ENCODE data around the gene STRA6.

STRA6 gene

GRCh38 chr15:74202452-74203401, at the start of gene STRA6:
TSS of gene STRA6 (minus strand) at chr15:74202787. CDS start at chr15:74202267, 520 bp downstream.
- Histone ChIP-seq H3K9me3 (ENCODE audit: low read length) (no peaks in the 10 kb centered on the region), H3K36me3 (ENCODE audit: insufficient read depth, low read length) (no peaks in the 10 kb centered on the region), H3K27me3 (ENCODE audit: insufficient read depth, low read length) (no peaks in the 10 kb centered on the region), H3K4me1 (ENCODE audit: insufficient read depth, low read length) (peaks cover 38% of the 10 kb centered on the region), H2AFZ (ENCODE audit: low read depth, low read length) (peak within 1 kb of the TSS; percentile 49), H3K4me3 (ENCODE audit: low read length) (peak within 1 kb of the TSS; percentile 38)

GRCh38 chr15:74252291-74252690, 49.7 kb upstream of the STRA6 start:
- H2AFZ ChIP-seq (ENCODE audit: low read depth, low read length): no peak overlapping the region
- H3K4me1 ChIP-seq (ENCODE audit: insufficient read depth, low read length): peaks cover 10% of the 10 kb centered on the region
- no peaks in the 10 kb centered on the region for H3K9me3 ChIP-seq (ENCODE audit: low read length)

GRCh38 chr15:74251131-74251811, 48.7 kb upstream of the STRA6 start:
- Histone ChIP-seq H3K4me3 (ENCODE audit: low read length) (no peak overlapping the region), H3K36me3 (ENCODE audit: insufficient read depth, low read length) (no peaks in the 10 kb centered on the region), H2AFZ (ENCODE audit: low read depth, low read length) (no peak overlapping the region), H3K9me3 (ENCODE audit: low read length) (no peaks in the 10 kb centered on the region), H3K4me1 (ENCODE audit: insufficient read depth, low read length) (peaks cover 10% of the 10 kb centered on the region), H3K27me3 (ENCODE audit: insufficient read depth, low read length) (no peaks in the 10 kb centered on the region)

More at GRCh38 chr15:74252291-74252690, 49.7 kb upstream of the STRA6 start:
- H3K36me3 ChIP-seq (ENCODE audit: insufficient read depth, low read length): no peaks in the 10 kb centered on the region
- H3K4me3 ChIP-seq (ENCODE audit: low read length): no peak overlapping the region
- H3K27me3 ChIP-seq (ENCODE audit: insufficient read depth, low read length): no peaks in the 10 kb centered on the region

GRCh38 chr15:74250266-74250665, 47.7 kb upstream of the STRA6 start:
- H2AFZ ChIP-seq (ENCODE audit: low read depth, low read length): no peak overlapping the region

GRCh38 chr15:74245342-74245931, 42.9 kb upstream of the STRA6 start:
- Histone ChIP-seq H3K9me3 (ENCODE audit: low read length) (no peaks in the 10 kb centered on the region), H3K4me1 (ENCODE audit: insufficient read depth, low read length) (peaks cover 27% of the 10 kb centered on the region), H3K4me3 (ENCODE audit: low read length) (peak overlapping the region; percentile 11), H3K27me3 (ENCODE audit: insufficient read depth, low read length) (no peaks in the 10 kb centered on the region), H3K36me3 (ENCODE audit: insufficient read depth, low read length) (no peaks in the 10 kb centered on the region), H2AFZ (ENCODE audit: low read depth, low read length) (no peak overlapping the region)

More at GRCh38 chr15:74250266-74250665, 47.7 kb upstream of the STRA6 start:
- peaks cover 18% of the 10 kb centered on the region for H3K4me1 ChIP-seq (ENCODE audit: insufficient read depth, low read length)
- no peaks in the 10 kb centered on the region for H3K9me3 ChIP-seq (ENCODE audit: low read length)
- no peaks in the 10 kb centered on the region for H3K27me3 ChIP-seq (ENCODE audit: insufficient read depth, low read length)
- no peak overlapping the region for H3K4me3 ChIP-seq (ENCODE audit: low read length)
- H3K36me3 ChIP-seq (ENCODE audit: insufficient read depth, low read length): no peaks in the 10 kb centered on the region

- H3K4me1 ChIP-seq (ENCODE audit: insufficient read depth, low read length): peaks cover 27% of the 10 kb centered on the region
Observed at GRCh38 chr15:74244822-74245341, 42.3 kb upstream of the STRA6 start.

GRCh38 chr15:74243431-74243830, 40.8 kb upstream of the STRA6 start:
- Histone ChIP-seq H3K9me3 (ENCODE audit: low read length) (no peaks in the 10 kb centered on the region), H3K27me3 (ENCODE audit: insufficient read depth, low read length) (no peaks in the 10 kb centered on the region), H2AFZ (ENCODE audit: low read depth, low read length) (no peak overlapping the region), H3K4me3 (ENCODE audit: low read length) (no peak overlapping the region), H3K4me1 (ENCODE audit: insufficient read depth, low read length) (peaks cover 27% of the 10 kb centered on the region), H3K36me3 (ENCODE audit: insufficient read depth, low read length) (no peaks in the 10 kb centered on the region)

More at GRCh38 chr15:74244822-74245341, 42.3 kb upstream of the STRA6 start:
- no peaks in the 10 kb centered on the region for H3K27me3 ChIP-seq (ENCODE audit: insufficient read depth, low read length)
- no peaks in the 10 kb centered on the region for H3K9me3 ChIP-seq (ENCODE audit: low read length)
- peak overlapping the region; percentile 11 for H3K4me3 ChIP-seq (ENCODE audit: low read length)
- no peak overlapping the region for H2AFZ ChIP-seq (ENCODE audit: low read depth, low read length)
- H3K36me3 ChIP-seq (ENCODE audit: insufficient read depth, low read length): no peaks in the 10 kb centered on the region

- Histone ChIP-seq H2AFZ (ENCODE audit: low read depth, low read length) (no peak overlapping the region), H3K27me3 (ENCODE audit: insufficient read depth, low read length) (no peaks in the 10 kb centered on the region), H3K4me3 (ENCODE audit: low read length) (no peak overlapping the region), H3K36me3 (ENCODE audit: insufficient read depth, low read length) (no peaks in the 10 kb centered on the region), H3K9me3 (ENCODE audit: low read length) (no peaks in the 10 kb centered on the region), H3K4me1 (ENCODE audit: insufficient read depth, low read length) (peaks cover 27% of the 10 kb centered on the region)
Observed at GRCh38 chr15:74242441-74243185, 40.0 kb upstream of the STRA6 start.

GRCh38 chr15:74240897-74241614, 38.5 kb upstream of the STRA6 start:
- peaks cover 26% of the 10 kb centered on the region for H3K4me1 ChIP-seq (ENCODE audit: insufficient read depth, low read length)
- H3K36me3 ChIP-seq (ENCODE audit: insufficient read depth, low read length): no peaks in the 10 kb centered on the region
- no peak overlapping the region for H3K4me3 ChIP-seq (ENCODE audit: low read length)
- H3K9me3 ChIP-seq (ENCODE audit: low read length): no peaks in the 10 kb centered on the region
- H2AFZ ChIP-seq (ENCODE audit: low read depth, low read length): no peak overlapping the region
- H3K27me3 ChIP-seq (ENCODE audit: insufficient read depth, low read length): no peaks in the 10 kb centered on the region

- Histone ChIP-seq H3K36me3 (ENCODE audit: insufficient read depth, low read length) (no peaks in the 10 kb centered on the region), H2AFZ (ENCODE audit: low read depth, low read length) (no peak overlapping the region), H3K4me1 (ENCODE audit: insufficient read depth, low read length) (peaks cover 17% of the 10 kb centered on the region), H3K27me3 (ENCODE audit: insufficient read depth, low read length) (no peaks in the 10 kb centered on the region), H3K9me3 (ENCODE audit: low read length) (no peaks in the 10 kb centered on the region), H3K4me3 (ENCODE audit: low read length) (no peak overlapping the region)
Observed at GRCh38 chr15:74240002-74240568, 37.5 kb upstream of the STRA6 start.

GRCh38 chr15:74239051-74239705, 36.6 kb upstream of the STRA6 start:
- Histone ChIP-seq H2AFZ (ENCODE audit: low read depth, low read length) (no peak overlapping the region), H3K36me3 (ENCODE audit: insufficient read depth, low read length) (no peaks in the 10 kb centered on the region), H3K4me3 (ENCODE audit: low read length) (no peak overlapping the region), H3K4me1 (ENCODE audit: insufficient read depth, low read length) (peaks cover 11% of the 10 kb centered on the region), H3K9me3 (ENCODE audit: low read length) (no peaks in the 10 kb centered on the region), H3K27me3 (ENCODE audit: insufficient read depth, low read length) (no peaks in the 10 kb centered on the region)
